Large intestine (tissue), 3 donors: ENCODE measurements around the gene STXBP4. TPM values are rescaled to one million over a fixed set of nuclear protein-coding genes. Genes with fewer than 3 reads are reported as not detected.
A peak's percentile ranks its signal among the peaks of the same experiment; 100 is the strongest.

Source experiments
- DNase-seq, 2 donors: peaks; one replicate each; pipeline versions ENCODE4 v3.0.0 to v3.0.0-alpha.2; 2013
- H3K27ac ChIP-seq: one replicate; pipeline ENCODE4 v1.5.1; 2013; ENCODE audit warnings: low read length
- H3K27me3 ChIP-seq: 2 replicates; pipeline ENCODE4 v1.6.1; 2013; ENCODE audit warnings: low read length; ENCODE audit not compliant: control insufficient read depth, insufficient read depth
- H3K36me3 ChIP-seq: 2 replicates; pipeline ENCODE4 v1.6.1; 2013; ENCODE audit warnings: low read length; ENCODE audit not compliant: control insufficient read depth, insufficient read depth
- H3K4me1 ChIP-seq: one replicate; pipeline ENCODE4 v1.6.1; 2013; ENCODE audit warnings: low read length; ENCODE audit not compliant: control insufficient read depth, insufficient read depth
- H3K4me3 ChIP-seq: one replicate; pipeline ENCODE4 v1.5.1; 2013; ENCODE audit warnings: low read length
- H3K9me3 ChIP-seq: one replicate; pipeline ENCODE4 v1.6.1; 2013; ENCODE audit warnings: mild to moderate bottlenecking, low read depth, low read length, moderate library complexity; ENCODE audit not compliant: control insufficient read depth
- WGBS: methylation state at CpG from one replicate; pipeline ENCODE4 v1.1.5; 2013; ENCODE audit warnings: low lambda C conversion rate; ENCODE audit not compliant: insufficient coverage; 5-methylcytosine and 5-hydroxymethylcytosine counted together
- polyA plus RNA-seq: library from polyadenylated mRNA; unstranded; fragments of 120-200 nt; gene quantifications from one replicate; pipeline ENCODE4 v1.2.1, GENCODE V29; 2013

Gene STXBP4
- polyA plus RNA-seq, 1 donor: 8.2 TPM

GRCh38 chr17:55167024-55167725, 198.6 kb downstream of the STXBP4 start:
- no peaks in the 10 kb centered on the region for H3K36me3 ChIP-seq
- WGBS: 50% methylated on average over 1 of the region's 2 CpGs
- DNase-seq: peak; percentile 11 to 69
- H3K4me1 ChIP-seq: no peaks in the 10 kb centered on the region
- H3K9me3 ChIP-seq: no peaks in the 10 kb centered on the region
- H3K27ac ChIP-seq: no peak overlapping the region
- no peak overlapping the region for H3K4me3 ChIP-seq
- H3K27me3 ChIP-seq: no peaks in the 10 kb centered on the region

- Histone ChIP-seq H3K4me3 (no peak overlapping the region), H3K4me1 (no peaks in the 10 kb centered on the region), H3K27me3 (no peaks in the 10 kb centered on the region), H3K36me3 (no peaks in the 10 kb centered on the region), H3K9me3 (peaks cover 2% of the 10 kb centered on the region), H3K27ac (no peak overlapping the region)
- no peak for DNase-seq
- WGBS: 87% methylated on average over 3 of the region's 5 CpGs
These were observed 200.6 kb downstream of the STXBP4 start for GRCh38 chr17:55168958-55169687.

GRCh38 chr17:55171634-55172328, 203.2 kb downstream of the STXBP4 start:
- no CpG with 5 or more reads among the region's 4 CpGs for WGBS
- no peaks in the 10 kb centered on the region for H3K27me3 ChIP-seq

GRCh38 chr17:55172612-55173011, 204.0 kb downstream of the STXBP4 start:
- H3K9me3 ChIP-seq: peaks cover 2% of the 10 kb centered on the region
- WGBS: 100% methylated on average over 1 of the region's 2 CpGs

More at GRCh38 chr17:55171634-55172328, 203.2 kb downstream of the STXBP4 start:
- no peak for DNase-seq
- H3K4me1 ChIP-seq: no peaks in the 10 kb centered on the region
- peaks cover 2% of the 10 kb centered on the region for H3K9me3 ChIP-seq
- H3K27ac ChIP-seq: no peak overlapping the region
- no peaks in the 10 kb centered on the region for H3K36me3 ChIP-seq
- H3K4me3 ChIP-seq: no peak overlapping the region

GRCh38 chr17:55174133-55174532, 205.6 kb downstream of the STXBP4 start:
- no peaks in the 10 kb centered on the region for H3K36me3 ChIP-seq
- H3K27ac ChIP-seq: no peak overlapping the region
- peaks cover 2% of the 10 kb centered on the region for H3K9me3 ChIP-seq
- no peak overlapping the region for H3K4me3 ChIP-seq
- DNase-seq: no peak
- 80% methylated on average over 1 of the region's 1 CpG for WGBS
- no peaks in the 10 kb centered on the region for H3K27me3 ChIP-seq
- H3K4me1 ChIP-seq: no peaks in the 10 kb centered on the region

More at GRCh38 chr17:55172612-55173011, 204.0 kb downstream of the STXBP4 start:
- H3K36me3 ChIP-seq: no peaks in the 10 kb centered on the region
- DNase-seq: no peak
- no peak overlapping the region for H3K4me3 ChIP-seq
- no peaks in the 10 kb centered on the region for H3K27me3 ChIP-seq
- H3K4me1 ChIP-seq: no peaks in the 10 kb centered on the region
- no peak overlapping the region for H3K27ac ChIP-seq

- Histone ChIP-seq H3K36me3 (no peaks in the 10 kb centered on the region), H3K9me3 (peaks cover 2% of the 10 kb centered on the region), H3K27ac (no peak overlapping the region), H3K4me1 (no peaks in the 10 kb centered on the region), H3K4me3 (no peak overlapping the region), H3K27me3 (no peaks in the 10 kb centered on the region)
- WGBS: 100% methylated on average over 2 of the region's 6 CpGs
- no peak for DNase-seq
These were observed 207.3 kb downstream of the STXBP4 start for GRCh38 chr17:55175788-55176427.

GRCh38 chr17:55177159-55177854, 208.7 kb downstream of the STXBP4 start:
- H3K27me3 ChIP-seq: no peaks in the 10 kb centered on the region
- H3K9me3 ChIP-seq: peaks cover 2% of the 10 kb centered on the region
- H3K27ac ChIP-seq: no peak overlapping the region
- H3K36me3 ChIP-seq: no peaks in the 10 kb centered on the region
- H3K4me1 ChIP-seq: no peaks in the 10 kb centered on the region
- no CpG with 5 or more reads among the region's 3 CpGs for WGBS
- no peak overlapping the region for H3K4me3 ChIP-seq
- DNase-seq: no peak

GRCh38 chr17:55177855-55178217, 209.3 kb downstream of the STXBP4 start:
- Histone ChIP-seq H3K4me3 (no peak overlapping the region), H3K27me3 (no peaks in the 10 kb centered on the region), H3K27ac (no peak overlapping the region), H3K4me1 (no peaks in the 10 kb centered on the region), H3K36me3 (no peaks in the 10 kb centered on the region), H3K9me3 (peaks cover 2% of the 10 kb centered on the region)
- 100% methylated on average over 1 of the region's 2 CpGs for WGBS
- no peak for DNase-seq

- Histone ChIP-seq H3K27ac (no peak overlapping the region), H3K27me3 (no peaks in the 10 kb centered on the region), H3K36me3 (no peaks in the 10 kb centered on the region), H3K4me1 (no peaks in the 10 kb centered on the region), H3K9me3 (no peaks in the 10 kb centered on the region), H3K4me3 (no peak overlapping the region)
- peak in 1 of 2 donors; percentile 25 for DNase-seq
- no CpG with 5 or more reads among the region's 8 CpGs for WGBS
These were observed 218.6 kb downstream of the STXBP4 start for GRCh38 chr17:55186937-55187770.
